Activated naive CD8-positive, alpha-beta T cell treated with anti-CD3 and anti-CD28 coated beads for 36 hours (primary cell): ENCODE results near the gene RANBP17. TPM values are rescaled to one million over a fixed set of nuclear protein-coding genes. Genes with fewer than 3 reads are reported as not detected.

Experiments used
- DNase-seq: peaks from one replicate; pipeline ENCODE4 v3.0.0; 2021
- H3K27ac Mint-ChIP-seq: one replicate; pipeline ENCODE4 v1.8.0; 2022; ENCODE audit warnings: mild to moderate bottlenecking, moderate library complexity, mixed read lengths
- H3K27me3 Mint-ChIP-seq: one replicate; pipeline ENCODE4 v1.8.0; 2022; ENCODE audit warnings: mild to moderate bottlenecking, mixed read lengths
- H3K36me3 Mint-ChIP-seq: one replicate; pipeline ENCODE4 v1.8.0; 2021; ENCODE audit warnings: mild to moderate bottlenecking, mixed read lengths
- H3K4me1 Mint-ChIP-seq: one replicate; pipeline ENCODE4 v1.8.0; 2021; ENCODE audit warnings: mixed read lengths
- H3K4me3 Mint-ChIP-seq: one replicate; pipeline ENCODE4 v1.8.0; 2022; ENCODE audit warnings: mild to moderate bottlenecking, moderate library complexity, mixed read lengths
- H3K9me3 Mint-ChIP-seq: one replicate; pipeline ENCODE4 v1.8.0; 2022; ENCODE audit warnings: mixed read lengths
- total RNA-seq, 2 experiments: library from RNA; stranded (reverse); gene quantifications; one replicate each; pipeline ENCODE4 v1.2.3, GENCODE V29; 2021

The RANBP17 gene
- total RNA-seq, 2 experiments from 2014 or later: 0.30 to 0.35 TPM

DNA sequence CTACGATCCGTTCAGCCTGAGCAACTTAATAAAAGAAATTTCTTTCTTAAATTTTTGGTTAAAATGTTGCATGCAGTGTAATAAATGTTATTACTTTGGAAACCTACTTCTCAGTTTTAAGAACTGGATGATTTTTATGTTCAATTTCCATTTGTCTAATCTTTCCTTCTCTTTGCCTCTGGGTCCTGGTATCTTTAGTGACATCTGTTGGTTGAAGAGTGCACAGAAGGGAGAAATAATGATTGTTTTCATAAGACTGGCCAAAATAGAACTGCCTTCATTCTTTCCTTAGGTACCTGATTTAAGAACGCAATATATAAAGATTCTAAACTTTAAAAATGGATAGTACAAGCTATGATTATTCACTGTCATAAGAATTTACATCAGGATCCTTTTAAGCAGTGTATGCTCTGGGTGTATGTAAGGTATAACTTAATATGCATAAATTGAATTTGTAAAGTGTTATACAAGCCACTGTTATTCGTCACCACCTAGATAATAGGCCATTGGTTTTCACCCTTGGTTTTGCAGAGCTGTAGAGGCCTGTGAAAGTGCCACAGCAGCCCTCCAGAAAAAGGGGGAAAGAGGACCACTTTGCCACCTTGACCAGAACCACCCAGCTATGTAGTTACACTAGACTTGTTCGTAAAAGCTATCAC lies 364.4 kb downstream of the RANBP17 start:
- H3K27me3 Mint-ChIP-seq: peaks cover 7% of the 10 kb centered on the region
- no peaks in the 10 kb centered on the region for H3K36me3 Mint-ChIP-seq

DNA sequence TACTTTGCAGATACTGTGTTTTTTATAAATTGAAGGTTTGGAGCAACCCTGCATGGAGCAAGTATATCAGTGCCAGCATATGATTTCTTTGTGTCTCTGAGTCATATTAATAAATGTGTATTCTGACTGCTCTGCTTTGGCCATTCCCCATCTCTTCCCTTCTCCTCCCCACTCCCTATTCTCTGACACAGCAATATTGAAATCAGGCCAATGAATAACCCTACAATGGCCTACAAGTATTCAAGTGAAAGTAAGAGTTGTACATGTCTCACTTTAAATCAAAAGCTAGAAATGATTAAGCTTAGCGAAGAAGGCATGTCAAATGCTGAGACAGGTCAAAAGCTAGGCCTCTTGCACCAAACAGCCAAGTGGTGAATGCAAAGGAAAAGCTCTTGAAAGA lies 365.0 kb downstream of the RANBP17 start:
- H3K9me3 Mint-ChIP-seq: no peaks in the 10 kb centered on the region
- no peaks in the 10 kb centered on the region for H3K36me3 Mint-ChIP-seq
- DNase-seq: no peak
- no peaks in the 10 kb centered on the region for H3K4me1 Mint-ChIP-seq
- H3K27me3 Mint-ChIP-seq: peaks cover 4% of the 10 kb centered on the region
- no peak overlapping the region for H3K4me3 Mint-ChIP-seq
- H3K27ac Mint-ChIP-seq: no peak overlapping the region

More for the DNA sequence above, 364.4 kb downstream of the RANBP17 start:
- no peak for DNase-seq
- H3K4me1 Mint-ChIP-seq: no peaks in the 10 kb centered on the region
- H3K4me3 Mint-ChIP-seq: no peak overlapping the region
- no peaks in the 10 kb centered on the region for H3K9me3 Mint-ChIP-seq
- H3K27ac Mint-ChIP-seq: no peak overlapping the region

DNA sequence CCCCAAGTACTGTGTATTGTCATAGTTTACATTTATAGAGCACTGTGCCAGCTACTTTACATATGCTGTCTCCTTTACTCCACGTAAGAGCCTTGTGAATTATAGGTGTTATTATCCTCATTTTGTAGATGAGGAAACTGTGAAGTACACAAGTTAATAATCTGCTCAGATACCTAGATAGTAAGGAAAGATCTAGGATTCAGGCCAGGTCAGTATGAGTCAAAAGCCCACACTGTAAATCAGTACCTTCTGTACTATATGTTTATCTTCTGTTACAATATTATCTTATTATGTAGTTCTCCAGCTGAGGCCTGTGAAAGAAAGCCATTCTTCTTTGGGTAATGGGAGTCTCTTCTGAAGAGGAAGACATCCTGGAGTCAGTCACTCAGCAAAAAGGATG lies 374.8 kb downstream of the RANBP17 start:
- H3K27me3 Mint-ChIP-seq: no peaks in the 10 kb centered on the region
- DNase-seq: no peak
- no peaks in the 10 kb centered on the region for H3K36me3 Mint-ChIP-seq
- H3K27ac Mint-ChIP-seq: no peak overlapping the region
- H3K4me3 Mint-ChIP-seq: no peak overlapping the region
- H3K4me1 Mint-ChIP-seq: no peaks in the 10 kb centered on the region
- no peaks in the 10 kb centered on the region for H3K9me3 Mint-ChIP-seq

DNA sequence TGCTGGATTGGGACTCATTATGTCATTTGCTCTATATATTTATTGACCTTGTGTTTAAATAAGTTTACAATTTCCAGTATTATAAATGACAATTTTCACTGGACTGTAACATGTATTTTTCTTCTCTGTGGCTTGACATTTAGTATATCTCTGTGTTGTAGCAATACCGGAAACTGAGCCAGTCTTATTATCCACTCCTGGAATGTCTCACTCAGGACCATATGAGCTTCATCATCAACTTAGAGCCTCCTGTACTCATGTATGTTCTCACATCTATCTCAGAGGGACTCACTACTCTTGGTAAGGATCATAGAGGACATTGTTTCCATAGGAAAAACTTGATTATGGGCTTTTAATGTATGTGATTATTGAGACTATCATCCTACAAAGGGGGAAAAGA lies 380.7 kb downstream of the RANBP17 start:
- Mint-ChIP-seq H3K4me1 (no peaks in the 10 kb centered on the region), H3K4me3 (no peak overlapping the region), H3K27me3 (no peaks in the 10 kb centered on the region), H3K27ac (no peak overlapping the region), H3K36me3 (no peaks in the 10 kb centered on the region), H3K9me3 (peaks cover under 1% of the 10 kb centered on the region)
- DNase-seq: no peak

DNA sequence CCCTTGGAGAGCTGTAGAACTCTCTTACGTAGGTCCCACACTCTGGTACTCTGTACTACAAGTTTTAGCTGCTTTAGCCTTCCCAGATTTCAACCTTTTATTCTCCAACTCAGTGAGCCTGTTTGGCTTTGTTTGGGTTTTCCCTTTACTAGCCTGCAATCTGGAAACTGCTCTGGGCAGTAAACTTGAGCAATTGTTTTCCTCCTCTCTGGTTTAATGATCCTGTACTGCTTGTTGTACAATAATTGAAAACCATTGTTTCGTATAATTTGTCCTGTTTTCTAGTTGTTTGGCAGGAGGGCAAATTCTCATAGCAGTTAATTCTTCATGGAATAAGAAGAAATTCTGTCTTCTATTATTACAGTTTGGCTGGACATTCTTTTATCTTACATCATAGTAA lies 384.4 kb downstream of the RANBP17 start:
- Mint-ChIP-seq H3K4me1 (no peaks in the 10 kb centered on the region), H3K27me3 (no peaks in the 10 kb centered on the region), H3K9me3 (peaks cover 21% of the 10 kb centered on the region), H3K36me3 (peaks cover 5% of the 10 kb centered on the region), H3K4me3 (no peak overlapping the region), H3K27ac (no peak overlapping the region)
- DNase-seq: no peak

DNA sequence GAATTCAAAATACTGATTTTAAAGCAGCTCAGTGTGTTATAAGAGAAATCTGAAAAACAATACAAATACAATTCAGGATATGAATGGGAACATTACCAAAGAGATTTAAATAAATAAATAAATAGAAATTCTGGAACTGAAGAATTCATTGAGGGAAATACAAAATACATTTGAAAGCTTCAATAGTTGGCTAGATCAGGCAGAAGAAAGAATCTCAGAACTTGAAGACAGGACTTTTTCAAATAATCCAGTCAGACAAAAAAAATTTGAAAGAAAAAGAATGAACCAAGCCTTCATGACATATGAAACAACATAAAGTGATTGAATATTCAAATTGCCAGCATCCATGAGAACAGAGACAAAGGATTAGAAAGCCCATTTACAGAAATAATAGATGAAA lies 387.6 kb downstream of the RANBP17 start:
- no peak for DNase-seq
- Mint-ChIP-seq H3K4me1 (no peaks in the 10 kb centered on the region), H3K27ac (no peak overlapping the region), H3K27me3 (peaks cover 4% of the 10 kb centered on the region), H3K4me3 (no peak overlapping the region), H3K9me3 (peaks cover 21% of the 10 kb centered on the region), H3K36me3 (peaks cover 5% of the 10 kb centered on the region)

DNA sequence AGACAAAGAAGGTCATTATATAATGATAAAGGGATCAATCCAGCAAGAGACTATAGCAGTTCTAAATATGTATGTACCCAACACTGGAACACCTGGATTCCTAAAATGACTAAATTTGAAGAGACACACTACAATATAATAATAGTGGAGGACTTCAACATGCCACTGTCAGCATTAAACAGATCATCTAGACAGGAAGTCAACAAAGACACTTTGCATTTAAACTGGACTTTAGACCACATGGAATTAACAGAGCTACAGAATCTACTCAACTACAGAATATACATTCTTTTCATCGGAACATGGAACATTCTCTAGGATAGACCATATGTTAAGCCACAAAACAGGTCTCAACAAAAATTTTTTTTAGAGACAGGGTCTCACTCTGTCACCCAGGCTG lies 388.9 kb downstream of the RANBP17 start:
- Mint-ChIP-seq H3K4me1 (no peaks in the 10 kb centered on the region), H3K9me3 (peaks cover 21% of the 10 kb centered on the region), H3K27ac (no peak overlapping the region), H3K36me3 (peaks cover 5% of the 10 kb centered on the region), H3K4me3 (no peak overlapping the region), H3K27me3 (peaks cover 4% of the 10 kb centered on the region)
- no peak for DNase-seq

DNA sequence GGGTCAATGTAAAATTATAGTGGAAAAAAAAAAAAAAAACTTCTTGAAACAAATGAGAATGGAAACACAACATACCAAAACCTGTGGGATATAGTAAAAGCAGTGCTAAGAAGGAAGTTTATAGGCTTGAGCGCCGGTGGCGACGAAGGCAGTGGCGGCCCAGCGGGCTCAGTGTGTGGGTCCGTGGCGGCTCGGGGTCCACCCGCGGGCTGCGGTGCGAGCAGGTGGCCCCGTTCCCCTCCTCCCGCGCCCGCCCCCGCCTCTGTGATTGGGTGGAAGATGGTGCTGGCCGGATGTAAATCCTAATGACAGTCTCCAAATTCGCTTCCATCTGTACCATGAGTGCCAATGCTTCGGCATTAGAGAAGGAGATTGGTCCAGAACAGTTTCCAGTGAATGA lies 389.7 kb downstream of the RANBP17 start:
- peaks cover 4% of the 10 kb centered on the region for H3K27me3 Mint-ChIP-seq
- H3K27ac Mint-ChIP-seq: no peak overlapping the region
- no peak for DNase-seq
- H3K4me3 Mint-ChIP-seq: no peak overlapping the region
- H3K36me3 Mint-ChIP-seq: peaks cover 5% of the 10 kb centered on the region
- H3K9me3 Mint-ChIP-seq: peaks cover 21% of the 10 kb centered on the region
- no peaks in the 10 kb centered on the region for H3K4me1 Mint-ChIP-seq

DNA sequence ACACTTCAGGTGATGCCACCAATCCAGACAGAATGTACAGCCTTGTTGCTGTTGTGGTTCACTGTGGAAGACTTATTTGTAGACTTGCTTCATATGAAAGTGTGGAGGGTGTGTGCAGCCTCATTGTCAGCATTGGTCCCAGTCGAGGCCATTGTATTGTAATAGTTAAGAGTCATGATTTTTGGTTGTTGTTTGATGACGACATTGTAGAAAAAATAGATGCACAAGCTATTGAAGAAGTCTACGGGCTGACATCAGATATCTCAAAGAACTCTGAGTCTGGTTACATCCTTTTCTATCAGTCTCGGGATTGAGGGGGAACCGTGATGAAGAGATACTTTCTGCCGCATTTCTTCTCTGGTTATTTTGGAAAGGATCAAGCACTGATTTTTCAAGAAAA lies 390.9 kb downstream of the RANBP17 start:
- peaks cover 4% of the 10 kb centered on the region for H3K27me3 Mint-ChIP-seq
- no peak for DNase-seq
- H3K4me3 Mint-ChIP-seq: no peak overlapping the region
- no peaks in the 10 kb centered on the region for H3K4me1 Mint-ChIP-seq
- peaks cover 18% of the 10 kb centered on the region for H3K9me3 Mint-ChIP-seq
- peaks cover 5% of the 10 kb centered on the region for H3K36me3 Mint-ChIP-seq
- no peak overlapping the region for H3K27ac Mint-ChIP-seq

DNA sequence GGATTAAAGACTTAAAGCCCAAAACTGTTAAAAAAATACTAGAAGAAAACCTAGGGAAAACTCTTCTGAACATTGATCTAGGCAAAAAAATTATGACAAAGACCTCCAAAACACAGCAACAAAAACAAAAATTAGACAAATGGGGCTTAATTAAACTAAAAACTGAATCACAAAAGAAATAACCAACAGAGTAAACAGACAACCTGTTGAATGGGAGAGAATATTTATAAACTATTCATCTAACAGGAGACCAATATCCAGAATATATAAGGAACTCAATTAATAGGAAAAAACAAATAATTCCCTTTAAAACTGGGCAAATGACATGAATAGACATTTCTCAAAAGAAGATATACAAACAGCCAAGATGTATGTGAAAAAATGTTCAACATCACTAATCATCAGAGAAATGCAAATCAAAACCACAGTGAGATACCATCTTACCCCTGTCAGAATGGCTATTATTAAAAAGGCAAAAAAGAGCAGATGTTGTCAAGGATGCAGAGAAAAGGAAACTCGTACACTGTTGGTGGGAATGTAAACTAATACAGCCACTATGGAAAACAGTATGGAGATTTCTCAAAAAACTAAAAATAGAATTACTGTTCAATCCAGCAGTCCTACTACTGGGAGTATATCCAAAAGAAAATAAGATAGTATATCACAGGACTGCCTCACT lies 397.1 kb downstream of the RANBP17 start:
- Mint-ChIP-seq H3K4me3 (no peak overlapping the region), H3K36me3 (no peaks in the 10 kb centered on the region), H3K4me1 (no peaks in the 10 kb centered on the region), H3K9me3 (peaks cover 2% of the 10 kb centered on the region), H3K27me3 (no peaks in the 10 kb centered on the region), H3K27ac (no peak overlapping the region)
- no peak for DNase-seq

DNA sequence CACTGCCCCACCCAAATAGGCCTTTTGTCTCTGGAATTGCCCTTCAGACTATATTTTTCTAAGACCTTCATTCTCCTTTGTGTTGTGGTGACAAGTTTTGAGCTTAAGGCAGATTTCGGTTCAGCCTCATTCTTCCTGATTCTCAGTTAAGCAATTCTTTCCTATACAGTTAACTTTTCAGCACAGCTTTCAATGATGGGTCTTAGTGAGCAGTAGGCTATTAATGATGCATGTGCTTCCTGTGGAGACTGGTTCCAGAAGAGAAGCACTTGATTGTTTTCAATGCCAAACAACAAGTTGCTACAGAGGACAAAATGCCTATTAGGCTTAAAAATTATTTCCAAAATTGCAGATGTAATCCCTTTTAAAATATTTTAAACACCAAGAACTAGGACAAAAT lies 399.5 kb downstream of the RANBP17 start:
- DNase-seq: no peak

DNA sequence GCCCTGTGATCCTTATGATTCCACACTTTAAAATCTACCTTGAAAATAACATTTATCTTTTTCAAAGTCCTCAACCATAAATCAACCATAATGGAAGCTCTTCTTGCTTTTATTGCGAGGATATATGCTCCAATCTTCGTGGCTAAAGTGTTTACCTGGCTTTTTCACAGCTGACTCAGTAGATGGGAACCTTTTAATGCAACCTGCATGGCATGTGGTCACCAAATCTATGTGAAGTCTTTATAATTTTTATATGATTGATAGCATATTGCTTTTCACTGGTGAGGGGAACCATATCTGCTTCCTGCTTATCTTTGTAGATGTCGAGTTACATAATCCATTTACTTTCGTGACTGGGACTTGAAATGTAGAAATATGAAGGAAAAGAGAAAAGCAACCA lies 400.1 kb downstream of the RANBP17 start:
- no peak overlapping the region for H3K27ac Mint-ChIP-seq
- no peaks in the 10 kb centered on the region for H3K27me3 Mint-ChIP-seq

More for the DNA sequence above, 399.5 kb downstream of the RANBP17 start:
- H3K9me3 Mint-ChIP-seq: peaks cover 2% of the 10 kb centered on the region
- H3K4me3 Mint-ChIP-seq: no peak overlapping the region
- peaks cover 12% of the 10 kb centered on the region for H3K4me1 Mint-ChIP-seq
- no peaks in the 10 kb centered on the region for H3K36me3 Mint-ChIP-seq
- no peak overlapping the region for H3K27ac Mint-ChIP-seq
- H3K27me3 Mint-ChIP-seq: no peaks in the 10 kb centered on the region

DNA sequence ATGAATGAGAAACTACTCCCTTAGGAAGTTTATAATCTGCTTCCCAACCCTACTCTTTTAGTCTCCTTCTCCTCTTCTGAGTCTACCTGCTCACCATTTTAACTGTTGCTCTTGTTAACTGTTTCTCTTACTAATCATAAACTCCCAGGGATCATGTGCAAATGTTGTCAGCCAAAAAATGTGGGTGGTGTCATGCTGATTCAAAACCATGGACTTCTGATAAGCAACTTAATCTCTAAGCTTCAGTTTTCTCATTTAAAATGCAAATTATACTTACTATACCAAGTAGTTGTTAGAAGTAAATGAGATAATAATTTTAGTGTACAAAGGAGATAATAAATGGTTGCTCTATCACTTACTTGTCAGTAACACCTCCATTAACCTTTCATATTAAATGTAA lies 401.4 kb downstream of the RANBP17 start:
- Mint-ChIP-seq H3K27me3 (no peaks in the 10 kb centered on the region), H3K27ac (no peak overlapping the region), H3K4me3 (no peak overlapping the region), H3K36me3 (no peaks in the 10 kb centered on the region), H3K4me1 (peaks cover 12% of the 10 kb centered on the region), H3K9me3 (peaks cover 2% of the 10 kb centered on the region)
- DNase-seq: no peak

More for the DNA sequence above, 400.1 kb downstream of the RANBP17 start:
- Mint-ChIP-seq H3K36me3 (no peaks in the 10 kb centered on the region), H3K4me3 (no peak overlapping the region), H3K4me1 (peaks cover 12% of the 10 kb centered on the region), H3K9me3 (peaks cover 2% of the 10 kb centered on the region)
- DNase-seq: no peak

DNA sequence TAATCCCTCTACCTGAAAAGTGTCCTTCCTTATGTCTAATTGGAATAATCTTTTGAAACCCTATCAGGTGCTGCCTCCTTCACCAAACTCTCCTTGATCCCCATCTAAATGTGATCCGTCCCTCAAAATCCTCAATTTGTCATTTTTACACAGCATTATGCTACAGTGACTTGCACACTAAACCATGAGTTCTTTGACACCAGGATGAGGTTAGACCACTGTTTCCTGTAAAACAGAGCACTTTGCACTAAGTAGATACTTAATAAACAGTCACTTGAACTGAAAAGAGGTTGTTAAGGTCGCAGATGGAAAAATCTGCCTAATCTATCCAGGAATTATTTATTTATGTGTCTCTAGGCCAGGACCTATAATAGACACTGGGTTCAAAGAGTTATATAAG lies 403.0 kb downstream of the RANBP17 start:
- Mint-ChIP-seq H3K36me3 (no peaks in the 10 kb centered on the region), H3K27ac (no peak overlapping the region), H3K9me3 (no peaks in the 10 kb centered on the region), H3K4me3 (no peak overlapping the region), H3K4me1 (peaks cover 12% of the 10 kb centered on the region), H3K27me3 (no peaks in the 10 kb centered on the region)
- DNase-seq: no peak

DNA sequence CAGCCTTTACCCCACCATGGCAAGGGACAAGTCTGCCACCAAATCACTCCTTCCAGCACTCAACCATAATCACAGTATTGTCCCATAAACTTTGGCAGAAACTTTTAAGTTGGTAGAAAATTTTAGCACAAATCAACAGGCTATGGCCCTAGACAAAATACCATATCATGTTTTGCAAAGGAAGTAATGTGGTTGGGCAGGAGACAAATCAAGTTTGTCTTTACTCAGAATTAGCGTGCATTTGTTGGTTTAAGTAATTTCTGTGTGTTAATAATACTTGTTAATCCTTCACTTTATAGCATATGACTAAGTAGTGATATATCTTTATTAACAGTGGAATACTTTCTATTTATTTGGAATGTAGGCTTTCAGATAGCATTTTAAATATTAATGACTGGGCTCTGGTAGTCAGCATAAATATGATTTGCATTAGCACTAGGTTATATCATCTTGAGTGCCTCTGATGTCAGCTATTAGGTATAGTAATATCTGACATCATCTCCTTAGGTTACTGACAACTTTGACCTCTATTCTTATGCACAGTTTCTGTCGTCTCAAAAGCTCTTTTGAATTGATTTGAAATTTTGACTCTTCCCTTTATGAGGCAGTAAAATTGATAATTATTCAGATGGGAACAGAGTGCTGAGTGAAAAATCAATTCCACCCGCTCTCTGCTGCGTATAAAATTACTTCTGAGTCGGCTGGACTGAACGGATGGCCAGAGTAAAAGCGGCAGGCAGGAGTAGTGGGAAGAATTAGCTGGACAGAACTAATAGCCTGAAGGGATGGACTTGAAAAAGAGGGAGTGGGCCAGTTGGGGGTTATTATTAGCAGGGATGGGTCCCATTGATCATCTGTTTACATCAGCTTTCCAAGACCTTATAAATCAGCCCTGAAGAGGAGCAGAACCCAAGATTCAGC lies 407.1 kb downstream of the RANBP17 start:
- Mint-ChIP-seq H3K27me3 (peaks cover 3% of the 10 kb centered on the region), H3K4me3 (no peak overlapping the region), H3K27ac (no peak overlapping the region), H3K4me1 (peaks cover 12% of the 10 kb centered on the region), H3K9me3 (no peaks in the 10 kb centered on the region), H3K36me3 (no peaks in the 10 kb centered on the region)
- no peak for DNase-seq
